Stimulated activated CD8-positive, alpha-beta memory T cell treated with anti-CD3 and anti-CD28 coated beads, Interleukin-15, amount 100 ng/mL, for 24 hours (primary cell): ENCODE results near the gene UGT2A1.

Source experiments
- DNase-seq: peaks from one replicate; pipeline ENCODE4 v3.0.0-alpha.2; 2020; ENCODE audit warnings: low read depth

The UGT2A1 gene

GRCh38 chr4:69589884-69590283 is 63.2 kb downstream of the UGT2A1 start:
- DNase-seq: no peak

- no peak for DNase-seq
Observed at GRCh38 chr4:69584135-69584534, 68.9 kb downstream of the UGT2A1 start.

GRCh38 chr4:69583543-69583942 is 69.5 kb downstream of the UGT2A1 start:
- DNase-seq: no peak

GRCh38 chr4:69577245-69577644 is 75.8 kb downstream of the UGT2A1 start:
- no peak for DNase-seq

- DNase-seq: no peak
Observed at GRCh38 chr4:69576251-69576877, 76.7 kb downstream of the UGT2A1 start.

- no peak for DNase-seq
Observed at GRCh38 chr4:69568787-69569186, 84.3 kb downstream of the UGT2A1 start.

GRCh38 chr4:69563424-69563823 is 89.6 kb downstream of the UGT2A1 start:
- DNase-seq: no peak

GRCh38 chr4:69549651-69550050 is 103.4 kb downstream of the UGT2A1 start:
- DNase-seq: no peak

GRCh38 chr4:69546134-69546765 is 106.8 kb downstream of the UGT2A1 start:
- no peak for DNase-seq
